Tibial nerve (tissue), 4 donors: Measurements from ENCODE around the gene C1orf116.

Source experiments
- CTCF ChIP-seq, 5 experiments: fragments of 200-600 bp in 3 of 5; fragments of 450-650 bp in 2 of 5; sonication (generic) in 3 of 5; IDR thresholded peaks; one replicate each; pipeline ENCODE4 v1.5.1; 2016 to 2019; ENCODE audit warnings: antibody characterized with exemption in 5 of 5, mild to moderate bottlenecking in 3 of 5, moderate library complexity in 2 of 5
- EP300 ChIP-seq, 2 donors: sonication (generic); formaldehyde crosslinking; IDR thresholded peaks; one replicate each; pipeline ENCODE4 v1.6.1; 2017; ENCODE audit warnings: antibody characterized with exemption in 2 of 2, mild to moderate bottlenecking in 1 of 2

GRCh38 chr1:207019161-207019560 is 13.4 kb downstream of the C1orf116 start:
- TF ChIP-seq CTCF (IDR thresholded peaks at IDR 0.05) (no peak), EP300 (IDR thresholded peaks at IDR 0.05) (no peak)
